ENCODE data around the gene TOX4.
"Not testable (repeated sequence)": the region's sequence is repeated elsewhere in the genome, so short reads cannot be mapped to it uniquely, and the experiment has no call there.

TOX4 gene

GRCh38 chr14:21533294-21533693, 56.3 kb downstream of the TOX4 start:
- in situ Hi-C loops (cut with MboI; ENCODE audit: low sequenced_read_pairs): no loop called here

- in situ Hi-C loops (cut with MboI; ENCODE audit: low sequenced_read_pairs): no loop called here
These were observed 57.6 kb downstream of the TOX4 start for GRCh38 chr14:21534576-21534975.

- in situ Hi-C loops (cut with MboI; ENCODE audit: low sequenced_read_pairs): no loop called here
These were observed 58.8 kb downstream of the TOX4 start for GRCh38 chr14:21535545-21536417.

- in situ Hi-C loops (cut with MboI; ENCODE audit: low sequenced_read_pairs): no loop called here
These were observed 59.6 kb downstream of the TOX4 start for GRCh38 chr14:21536418-21537089.

- in situ Hi-C loops (cut with MboI; ENCODE audit: low sequenced_read_pairs): no loop called here
These were observed 60.1 kb downstream of the TOX4 start for GRCh38 chr14:21537090-21537424.

- in situ Hi-C loops (cut with MboI; ENCODE audit: low sequenced_read_pairs): no loop called here
These were observed 62.4 kb downstream of the TOX4 start for GRCh38 chr14:21539189-21539940.

DNA sequence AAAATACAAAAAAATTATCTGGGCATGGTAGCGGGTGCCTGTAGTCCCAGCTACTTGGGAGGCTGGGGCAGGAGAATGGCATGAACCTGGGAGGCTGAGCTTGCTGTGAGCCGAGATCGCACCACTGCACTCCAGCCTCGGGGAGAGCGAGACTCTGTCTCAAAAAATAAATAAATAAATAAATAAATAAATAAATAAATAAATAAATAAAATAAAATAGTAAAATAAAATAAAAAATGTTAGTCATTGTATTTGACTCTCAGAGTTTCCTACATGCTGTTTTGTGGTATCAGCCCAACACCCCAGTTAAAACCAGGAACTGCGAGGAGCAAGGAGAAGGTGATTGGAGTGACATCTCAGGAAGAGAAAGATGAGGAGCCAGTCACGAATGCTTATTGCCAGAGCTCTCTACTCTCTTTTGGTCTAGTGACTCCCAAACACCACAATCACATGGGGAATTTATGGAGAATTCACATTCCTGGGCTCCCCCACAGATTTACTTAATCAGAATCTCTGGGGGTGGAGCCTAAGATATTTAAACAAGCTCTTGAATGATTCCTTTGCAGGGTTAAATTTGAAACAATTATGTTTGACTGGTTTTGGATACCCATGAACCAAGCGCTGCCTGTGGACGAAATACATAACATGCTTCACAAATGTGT, 64.5 kb downstream of the TOX4 start:
- in situ Hi-C loops (cut with MboI; ENCODE audit: low sequenced_read_pairs): no loop called here

DNA sequence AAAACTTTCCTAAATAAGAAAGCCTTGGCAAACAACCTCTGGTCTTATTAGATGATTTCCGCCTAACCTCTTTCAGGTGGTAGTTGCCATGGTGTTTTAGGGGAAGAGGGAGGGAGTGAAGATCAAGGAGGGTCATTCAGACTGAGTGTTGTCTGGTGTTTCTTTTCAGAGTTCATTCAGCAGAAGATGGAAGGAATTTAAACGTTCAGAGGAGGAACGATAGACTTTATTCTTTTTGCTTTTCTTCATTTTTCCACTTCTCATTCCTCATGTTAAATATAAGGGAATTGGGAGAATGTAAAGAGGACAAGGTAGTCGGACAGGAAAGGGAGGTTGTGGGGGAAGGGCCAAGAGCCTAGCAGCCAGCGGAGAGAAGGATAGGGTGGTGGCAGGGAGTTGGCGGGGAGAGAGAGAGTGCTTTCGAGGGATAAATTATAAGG, 66.5 kb downstream of the TOX4 start:
- in situ Hi-C loops (cut with MboI; ENCODE audit: low sequenced_read_pairs): no loop called here

DNA sequence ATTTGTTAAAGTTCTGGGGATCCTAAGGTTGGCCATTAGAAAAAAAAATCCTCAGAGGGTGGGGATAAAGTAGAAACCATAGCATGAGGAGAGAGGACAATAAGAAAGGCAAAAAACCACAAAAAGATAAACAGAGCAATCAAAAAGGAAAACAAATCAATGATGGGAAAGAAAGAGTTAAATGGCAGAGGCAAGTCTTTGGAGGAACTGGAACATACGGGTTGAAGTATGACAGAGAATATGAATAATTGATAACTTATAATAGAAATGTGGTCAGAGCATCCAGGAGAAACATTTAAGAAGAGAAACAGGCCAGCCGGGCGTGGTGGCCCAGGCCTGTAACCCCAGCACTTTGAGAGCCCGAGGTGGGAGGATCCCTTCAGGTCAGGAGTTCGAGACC, 67.0 kb downstream of the TOX4 start:
- in situ Hi-C loops (cut with MboI; ENCODE audit: low sequenced_read_pairs): no loop called here

- in situ Hi-C loops (cut with MboI; ENCODE audit: low sequenced_read_pairs): not testable (repeated sequence)
These were observed 67.6 kb downstream of the TOX4 start for GRCh38 chr14:21544588-21544987.
